Activated naive CD4-positive, alpha-beta T cell treated with Interleukin-2 at 50 U/mL for 16 hours (primary cell): Measurements from ENCODE around the gene ZDHHC12.

ENCODE experiments used
- DNase-seq: peaks from one replicate; pipeline ENCODE4 v3.0.0-alpha.2; 2020

Gene ZDHHC12

DNA sequence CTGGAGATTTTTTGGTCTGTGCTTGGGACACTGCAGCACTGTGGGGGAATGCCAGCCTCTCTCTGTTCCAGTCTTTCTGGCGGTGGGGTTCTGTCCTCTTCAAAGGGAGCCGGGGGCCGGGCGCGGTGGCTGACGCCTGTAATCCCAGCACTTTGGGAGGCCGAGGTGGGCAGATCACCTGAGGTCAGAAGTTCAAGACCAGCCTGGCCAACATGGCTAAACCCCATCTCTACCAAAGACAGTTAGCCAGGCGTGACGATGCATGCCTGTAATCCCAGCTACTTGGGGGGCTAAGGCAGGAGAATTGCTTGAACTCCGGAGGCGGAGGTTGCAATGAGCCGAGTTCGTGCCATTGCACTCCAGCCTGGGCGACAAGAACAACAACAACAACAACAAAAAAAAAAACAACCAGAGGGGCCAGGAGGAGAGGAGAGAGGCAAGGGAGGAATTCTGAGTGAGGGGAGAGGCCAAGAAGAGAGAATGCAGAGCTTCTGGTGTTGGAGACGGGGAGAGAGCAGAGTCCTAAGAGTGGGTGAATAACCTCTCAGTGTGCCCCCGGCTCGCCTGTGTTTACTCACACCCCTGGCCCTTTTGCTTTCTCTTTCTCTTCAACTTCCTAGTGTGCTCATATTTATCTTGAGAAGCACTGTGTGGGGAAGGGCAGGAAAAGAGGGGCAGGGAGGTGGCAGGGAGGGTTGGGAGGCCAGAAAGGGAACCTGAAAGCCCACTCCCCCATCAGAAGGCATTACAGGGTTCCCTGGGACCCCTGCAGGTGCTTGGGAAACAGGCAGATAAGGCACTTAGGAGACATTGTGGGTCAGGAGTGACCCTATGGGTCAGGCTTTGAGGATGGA lies 38.1 kb downstream of the ZDHHC12 start:
- DNase-seq, result peak; percentile 54

DNA sequence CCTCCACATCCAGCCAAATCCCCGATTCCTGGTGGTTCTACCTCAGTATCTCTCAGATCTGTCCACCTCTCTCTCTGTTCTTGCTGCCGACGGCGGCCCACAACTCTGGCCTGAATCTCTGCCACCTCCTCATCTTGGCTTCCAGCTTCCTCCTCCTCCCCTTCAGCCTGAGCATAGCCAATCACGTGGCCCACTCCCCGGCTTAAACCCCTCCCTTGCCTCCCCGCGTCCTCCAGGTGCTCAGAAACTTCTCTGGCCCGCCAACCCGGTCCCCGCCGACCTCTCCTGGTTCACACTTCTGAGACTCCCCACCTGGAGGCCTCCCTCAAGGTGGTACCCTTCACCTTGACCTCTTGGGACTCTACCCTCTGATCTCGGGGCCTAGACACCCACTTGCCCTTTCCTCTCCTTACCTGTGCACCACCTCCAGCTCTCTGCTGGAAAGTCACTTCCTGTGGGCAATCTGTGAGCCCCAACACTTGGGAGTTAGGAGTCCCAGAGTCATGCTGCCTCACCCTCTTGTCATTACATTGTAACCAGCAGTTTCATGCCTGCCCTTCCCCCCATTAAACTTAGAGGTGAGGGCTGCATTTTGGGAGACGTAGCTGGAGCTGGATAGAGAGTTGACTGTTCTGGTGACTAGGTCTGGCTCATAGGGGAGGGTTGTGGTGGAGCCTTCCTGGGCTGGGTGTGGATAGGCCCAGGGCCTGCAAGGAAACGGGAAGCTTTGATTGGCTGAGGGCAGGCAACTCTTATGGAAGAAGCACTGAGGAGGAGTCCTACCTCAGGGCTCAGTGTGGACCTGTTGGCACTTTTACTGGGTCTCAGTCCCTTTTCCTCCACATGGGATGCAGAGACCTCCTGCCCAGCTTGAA lies 39.4 kb downstream of the ZDHHC12 start:
- DNase-seq, result peak; percentile 78

GRCh38 chr9:128684065-128684324 lies 39.9 kb downstream of the ZDHHC12 start:
- DNase-seq, result no peak

DNA sequence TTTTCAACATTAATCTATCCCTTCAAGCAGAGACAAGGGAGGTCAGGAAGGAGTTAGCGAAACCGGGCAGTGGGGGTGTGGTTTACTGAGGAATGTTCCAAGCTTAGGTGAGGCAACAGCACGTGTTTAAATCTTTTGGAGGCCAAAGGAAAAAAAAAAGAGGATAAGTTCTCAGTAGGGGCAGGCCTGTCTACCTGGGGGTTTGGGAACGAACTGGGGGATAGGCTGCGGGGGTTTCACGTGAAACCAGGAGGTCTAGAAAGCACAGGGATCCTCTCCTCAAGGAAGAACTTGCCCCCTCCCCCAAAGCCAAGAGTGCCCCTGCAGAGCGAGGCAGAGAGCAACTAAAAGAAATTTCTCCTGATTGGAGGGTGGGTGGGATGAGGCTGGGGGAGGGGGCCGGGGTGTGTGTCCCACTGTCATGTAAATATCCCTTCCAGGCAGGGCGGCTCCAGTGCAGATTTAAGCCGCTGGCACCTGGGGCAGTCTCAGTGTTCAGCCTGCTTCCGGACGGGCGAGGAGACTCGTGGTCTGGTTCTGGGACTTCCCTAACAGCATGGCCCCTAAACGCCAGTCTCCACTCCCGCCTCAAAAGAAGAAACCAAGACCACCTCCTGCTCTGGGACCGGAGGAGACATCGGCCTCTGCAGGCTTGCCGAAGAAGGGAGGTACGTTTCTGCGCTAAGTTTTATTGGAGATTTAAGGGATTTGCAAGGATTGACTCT lies 40.4 kb downstream of the ZDHHC12 start:
- DNase-seq, result peak; percentile 28

- DNase-seq, result no peak
These were observed 46.1 kb downstream of the ZDHHC12 start for GRCh38 chr9:128677794-128678193.

DNA sequence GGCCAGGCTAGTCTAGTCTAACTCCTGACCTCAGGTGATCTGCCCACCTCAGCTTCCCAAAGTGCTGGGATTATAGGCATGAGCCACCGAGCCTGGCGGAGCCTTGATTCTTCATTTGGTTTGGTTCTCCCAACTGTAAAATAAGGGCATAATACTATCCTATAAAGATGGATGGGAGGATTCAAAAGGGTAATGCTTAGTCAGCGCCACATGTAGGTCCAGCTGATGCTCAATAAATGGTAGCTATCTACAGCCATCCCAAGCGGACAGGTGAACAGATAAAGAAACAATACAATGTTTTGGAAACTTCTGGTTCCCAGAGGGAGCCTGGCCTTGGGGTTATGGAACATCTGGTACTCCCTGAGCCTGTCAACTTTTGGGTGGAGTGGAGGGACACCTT lies 48.5 kb downstream of the ZDHHC12 start:
- DNase-seq, result no peak
